Breast epithelium (tissue), 3 donors: ENCODE measurements around the gene KCTD18.

Experiments used
- CTCF ChIP-seq, 3 donors: fragments of 450-650 bp; IDR thresholded peaks; one replicate each; pipeline ENCODE4 v1.5.1; 2016 to 2017; ENCODE audit warnings: antibody characterized with exemption in 3 of 3, mild to moderate bottlenecking in 3 of 3, moderate library complexity in 3 of 3
- POLR2A ChIP-seq: fragments of 450-650 bp; IDR thresholded peaks from one replicate; pipeline ENCODE4 v1.6.1; 2016; ENCODE audit warnings: antibody characterized with exemption, mild to moderate bottlenecking, moderate library complexity

- TF ChIP-seq CTCF (IDR thresholded peaks at IDR 0.05): peak in 2 of 3 donors; percentile 28 to 48
- TF ChIP-seq POLR2A: no peak
These were observed 38.5 kb downstream of the KCTD18 start for GRCh38 chr2:200471324-200471848.
